Measurements from ENCODE around the gene SLC25A14. TPM values are rescaled to one million over a fixed set of nuclear protein-coding genes. Genes with fewer than 3 reads are reported as not detected.

Gene SLC25A14
- total and polyA plus RNA-seq, 10 of the 15 experiments (the other 5 are each of a cell fraction or from before 2014, with no cell fraction given): 7.6 to 17.0 (median 14.0) TPM

DNA sequence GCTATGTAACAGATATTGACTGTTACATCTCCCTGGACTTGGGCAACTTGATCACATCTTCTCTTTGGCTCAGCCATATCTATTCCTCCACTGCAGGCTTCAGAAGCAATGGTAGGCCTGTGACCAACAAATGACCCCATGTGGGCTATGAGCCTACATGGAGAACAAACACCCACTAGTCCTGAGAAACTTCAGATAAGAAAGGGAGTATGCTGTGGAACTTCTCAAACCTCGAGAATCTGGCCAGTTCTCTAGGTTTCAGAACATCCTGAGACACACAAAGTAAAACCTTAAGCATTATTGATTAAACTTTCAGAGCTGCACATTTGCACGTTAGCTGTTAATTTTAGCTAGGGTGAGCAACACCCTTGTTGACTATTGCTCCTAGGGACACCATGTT, 78.3 kb downstream of the SLC25A14 start:
- in situ Hi-C loops (cut with MboI): no loop called here
- DNase-seq (ENCODE audit: low read depth, low spot score): no peak
- WGBS (ENCODE audit: insufficient coverage, insufficient replicate concordance, low lambda C conversion rate, missing lambda C conversion rate): 4% methylated on average over 2 of the region's 2 CpGs
- no peaks in the 10 kb centered on the region for H4K20me1 ChIP-seq (ENCODE audit: control insufficient read depth, insufficient read depth)
- ChIA-PET POLR2A (no interaction called here), CTCF (no interaction called here), RAD21 (ENCODE audit: unreplicated experiment) (no interaction called here), SMC1A (ENCODE audit: uncharacterized antibody, unreplicated experiment) (no interaction called here)
- FAIRE-seq: no peak
- no peaks in the 10 kb centered on the region for H3K27me3 ChIP-seq (replicated peaks in 1 of 2; ENCODE audit: control insufficient read depth in 2 of 2, insufficient read depth in 2 of 2, low read length in 1 of 2)
- ATAC-seq: no peak
- H2AFZ ChIP-seq (ENCODE audit: control insufficient read depth, low read depth, low read length): no peak overlapping the region
- no peaks in the 10 kb centered on the region; a peak in 1 of 4 replicates for H3K36me3 ChIP-seq (ENCODE audit: control insufficient read depth in 2 of 2, insufficient read depth in 2 of 2, low read length in 1 of 2)
- intact Hi-C loops (cut with micrococcal nuclease; ENCODE audit: unreplicated experiment): no loop called here
- H3K9ac ChIP-seq (ENCODE audit: control insufficient read depth, insufficient read depth, low read length): no peak overlapping the region
- no peaks in the 10 kb centered on the region for H3K79me2 ChIP-seq (ENCODE audit: control insufficient read depth, insufficient read depth, low read length)
- no peak overlapping the region for H3K4me3 ChIP-seq
- no peak overlapping the region for H3K27ac ChIP-seq (ENCODE audit: control insufficient read depth, insufficient read depth)
- no peaks in the 10 kb centered on the region for H3K4me1 ChIP-seq (ENCODE audit: control insufficient read depth, insufficient read depth, low read length)
- TF ChIP-seq EZH2 (IDR thresholded peaks at IDR 0.05; ENCODE audit: borderline replicate concordance, control insufficient read depth, low read depth, low read length): no peak
- TF ChIP-seq ZNF622 (IDR thresholded peaks at IDR 0.05): no peak
- TF ChIP-seq, protein P1, sequence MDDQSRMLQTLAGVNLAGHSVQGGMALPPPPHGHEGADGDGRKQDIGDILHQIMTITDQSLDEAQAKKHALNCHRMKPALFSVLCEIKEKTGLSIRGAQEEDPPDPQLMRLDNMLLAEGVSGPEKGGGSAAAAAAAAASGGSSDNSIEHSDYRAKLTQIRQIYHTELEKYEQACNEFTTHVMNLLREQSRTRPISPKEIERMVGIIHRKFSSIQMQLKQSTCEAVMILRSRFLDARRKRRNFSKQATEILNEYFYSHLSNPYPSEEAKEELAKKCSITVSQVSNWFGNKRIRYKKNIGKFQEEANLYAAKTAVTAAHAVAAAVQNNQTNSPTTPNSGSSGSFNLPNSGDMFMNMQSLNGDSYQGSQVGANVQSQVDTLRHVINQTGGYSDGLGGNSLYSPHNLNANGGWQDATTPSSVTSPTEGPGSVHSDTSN (IDR thresholded peaks at IDR 0.05; ENCODE audit: insufficient replicate concordance, low read depth, low read length): no peak
- TF ChIP-seq, protein P2, sequence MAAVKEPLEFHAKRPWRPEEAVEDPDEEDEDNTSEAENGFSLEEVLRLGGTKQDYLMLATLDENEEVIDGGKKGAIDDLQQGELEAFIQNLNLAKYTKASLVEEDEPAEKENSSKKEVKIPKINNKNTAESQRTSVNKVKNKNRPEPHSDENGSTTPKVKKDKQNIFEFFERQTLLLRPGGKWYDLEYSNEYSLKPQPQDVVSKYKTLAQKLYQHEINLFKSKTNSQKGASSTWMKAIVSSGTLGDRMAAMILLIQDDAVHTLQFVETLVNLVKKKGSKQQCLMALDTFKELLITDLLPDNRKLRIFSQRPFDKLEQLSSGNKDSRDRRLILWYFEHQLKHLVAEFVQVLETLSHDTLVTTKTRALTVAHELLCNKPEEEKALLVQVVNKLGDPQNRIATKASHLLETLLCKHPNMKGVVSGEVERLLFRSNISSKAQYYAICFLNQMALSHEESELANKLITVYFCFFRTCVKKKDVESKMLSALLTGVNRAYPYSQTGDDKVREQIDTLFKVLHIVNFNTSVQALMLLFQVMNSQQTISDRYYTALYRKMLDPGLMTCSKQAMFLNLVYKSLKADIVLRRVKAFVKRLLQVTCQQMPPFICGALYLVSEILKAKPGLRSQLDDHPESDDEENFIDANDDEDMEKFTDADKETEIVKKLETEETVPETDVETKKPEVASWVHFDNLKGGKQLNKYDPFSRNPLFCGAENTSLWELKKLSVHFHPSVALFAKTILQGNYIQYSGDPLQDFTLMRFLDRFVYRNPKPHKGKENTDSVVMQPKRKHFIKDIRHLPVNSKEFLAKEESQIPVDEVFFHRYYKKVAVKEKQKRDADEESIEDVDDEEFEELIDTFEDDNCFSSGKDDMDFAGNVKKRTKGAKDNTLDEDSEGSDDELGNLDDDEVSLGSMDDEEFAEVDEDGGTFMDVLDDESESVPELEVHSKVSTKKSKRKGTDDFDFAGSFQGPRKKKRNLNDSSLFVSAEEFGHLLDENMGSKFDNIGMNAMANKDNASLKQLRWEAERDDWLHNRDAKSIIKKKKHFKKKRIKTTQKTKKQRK (IDR thresholded peaks at IDR 0.05; ENCODE audit: low read depth, low read length): no peak
- TF ChIP-seq, protein P3, sequence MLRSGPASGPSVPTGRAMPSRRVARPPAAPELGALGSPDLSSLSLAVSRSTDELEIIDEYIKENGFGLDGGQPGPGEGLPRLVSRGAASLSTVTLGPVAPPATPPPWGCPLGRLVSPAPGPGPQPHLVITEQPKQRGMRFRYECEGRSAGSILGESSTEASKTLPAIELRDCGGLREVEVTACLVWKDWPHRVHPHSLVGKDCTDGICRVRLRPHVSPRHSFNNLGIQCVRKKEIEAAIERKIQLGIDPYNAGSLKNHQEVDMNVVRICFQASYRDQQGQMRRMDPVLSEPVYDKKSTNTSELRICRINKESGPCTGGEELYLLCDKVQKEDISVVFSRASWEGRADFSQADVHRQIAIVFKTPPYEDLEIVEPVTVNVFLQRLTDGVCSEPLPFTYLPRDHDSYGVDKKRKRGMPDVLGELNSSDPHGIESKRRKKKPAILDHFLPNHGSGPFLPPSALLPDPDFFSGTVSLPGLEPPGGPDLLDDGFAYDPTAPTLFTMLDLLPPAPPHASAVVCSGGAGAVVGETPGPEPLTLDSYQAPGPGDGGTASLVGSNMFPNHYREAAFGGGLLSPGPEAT (IDR thresholded peaks at IDR 0.05; ENCODE audit: low read depth): no peak
- no peak for TF ChIP-seq MEF2A (IDR thresholded peaks at IDR 0.05; ENCODE audit: insufficient read depth, low read depth, low read length)
- no peak for TF ChIP-seq KDM1A (IDR thresholded peaks at IDR 0.05; ENCODE audit: borderline replicate concordance)
- TF ChIP-seq JUNB (IDR thresholded peaks at IDR 0.05): no peak
- no peak for TF ChIP-seq NR2C2 (IDR thresholded peaks at IDR 0.05; ENCODE audit: borderline replicate concordance, control insufficient read depth, insufficient read length, low read depth)
- H3K4me2 ChIP-seq (ENCODE audit: control insufficient read depth, insufficient read depth): no peak overlapping the region
- BruUV-seq (replicated peaks): no TSS peak
- H3K9me3 ChIP-seq (replicated peaks; ENCODE audit: control insufficient read depth, insufficient read depth, low read length): no peaks in the 10 kb centered on the region

All from GM12878 (cell line).